ENCODE data around the gene OSM. TPM values are rescaled to one million over a fixed set of nuclear protein-coding genes. Genes with fewer than 3 reads are reported as not detected.

OSM gene
- total RNA-seq, 1 donor from 2014 or later: not detected

GRCh38 chr22:30262917-30263741 is 3.5 kb downstream of the OSM start:
- DNase-seq (ENCODE audit: low read depth): no peak
- peak overlapping the region; percentile 38 for H3K4me3 ChIP-seq (ENCODE audit: low read depth, low read length)

DNA sequence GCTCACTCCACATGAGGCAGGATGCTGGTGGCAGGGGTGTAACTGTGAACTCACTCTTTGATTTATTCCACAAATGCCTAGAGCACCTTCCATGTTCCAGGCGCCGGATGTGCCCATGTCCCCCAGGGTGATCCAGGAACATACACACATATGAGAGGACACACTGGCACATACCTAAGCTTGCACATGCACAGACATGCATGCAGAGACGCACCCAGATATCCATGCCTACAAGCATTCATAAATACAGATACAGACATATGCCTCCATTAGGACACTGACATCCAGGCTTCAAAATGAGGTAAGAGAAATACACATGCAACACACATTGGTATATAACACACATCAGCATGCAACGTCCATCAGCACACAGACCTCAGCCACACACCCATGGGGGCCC is 4.5 kb downstream of the OSM start:
- no peak overlapping the region for H3K4me3 ChIP-seq (ENCODE audit: low read depth, low read length)
- TF ChIP-seq, protein P1, sequence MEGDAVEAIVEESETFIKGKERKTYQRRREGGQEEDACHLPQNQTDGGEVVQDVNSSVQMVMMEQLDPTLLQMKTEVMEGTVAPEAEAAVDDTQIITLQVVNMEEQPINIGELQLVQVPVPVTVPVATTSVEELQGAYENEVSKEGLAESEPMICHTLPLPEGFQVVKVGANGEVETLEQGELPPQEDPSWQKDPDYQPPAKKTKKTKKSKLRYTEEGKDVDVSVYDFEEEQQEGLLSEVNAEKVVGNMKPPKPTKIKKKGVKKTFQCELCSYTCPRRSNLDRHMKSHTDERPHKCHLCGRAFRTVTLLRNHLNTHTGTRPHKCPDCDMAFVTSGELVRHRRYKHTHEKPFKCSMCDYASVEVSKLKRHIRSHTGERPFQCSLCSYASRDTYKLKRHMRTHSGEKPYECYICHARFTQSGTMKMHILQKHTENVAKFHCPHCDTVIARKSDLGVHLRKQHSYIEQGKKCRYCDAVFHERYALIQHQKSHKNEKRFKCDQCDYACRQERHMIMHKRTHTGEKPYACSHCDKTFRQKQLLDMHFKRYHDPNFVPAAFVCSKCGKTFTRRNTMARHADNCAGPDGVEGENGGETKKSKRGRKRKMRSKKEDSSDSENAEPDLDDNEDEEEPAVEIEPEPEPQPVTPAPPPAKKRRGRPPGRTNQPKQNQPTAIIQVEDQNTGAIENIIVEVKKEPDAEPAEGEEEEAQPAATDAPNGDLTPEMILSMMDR (conservative IDR thresholded peaks at IDR 0.05; ENCODE audit: low read depth, low read length): no peak
- no peak for DNase-seq (ENCODE audit: low read depth)

More at GRCh38 chr22:30262917-30263741, 3.5 kb downstream of the OSM start:
- TF ChIP-seq, protein P1 (conservative IDR thresholded peaks at IDR 0.05; ENCODE audit: low read depth, low read length): peak; percentile 90

DNA sequence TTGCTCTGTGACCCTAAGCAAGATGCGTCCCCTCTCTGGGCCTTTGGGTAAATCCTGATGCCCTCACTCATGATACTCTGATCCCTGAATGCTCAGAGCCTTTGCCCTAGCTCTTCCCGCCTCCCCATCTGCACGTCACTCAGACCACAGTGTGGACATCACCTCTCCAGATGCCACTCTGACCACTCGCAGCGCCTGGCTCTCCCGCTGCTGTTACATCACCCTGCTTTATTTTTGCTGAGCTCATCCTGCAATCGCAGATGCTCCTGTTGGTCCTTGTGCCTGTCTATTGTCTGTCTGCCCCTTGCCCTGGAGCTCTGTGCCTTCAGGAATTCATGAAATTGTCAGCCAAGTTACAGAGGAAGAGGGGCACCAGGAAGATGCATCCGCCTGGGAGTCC is 5.5 kb downstream of the OSM start:
- TF ChIP-seq, protein P1 (conservative IDR thresholded peaks at IDR 0.05; ENCODE audit: low read depth, low read length): no peak
- no peak for DNase-seq (ENCODE audit: low read depth)
- no peak overlapping the region for H3K4me3 ChIP-seq (ENCODE audit: low read depth, low read length)

DNA sequence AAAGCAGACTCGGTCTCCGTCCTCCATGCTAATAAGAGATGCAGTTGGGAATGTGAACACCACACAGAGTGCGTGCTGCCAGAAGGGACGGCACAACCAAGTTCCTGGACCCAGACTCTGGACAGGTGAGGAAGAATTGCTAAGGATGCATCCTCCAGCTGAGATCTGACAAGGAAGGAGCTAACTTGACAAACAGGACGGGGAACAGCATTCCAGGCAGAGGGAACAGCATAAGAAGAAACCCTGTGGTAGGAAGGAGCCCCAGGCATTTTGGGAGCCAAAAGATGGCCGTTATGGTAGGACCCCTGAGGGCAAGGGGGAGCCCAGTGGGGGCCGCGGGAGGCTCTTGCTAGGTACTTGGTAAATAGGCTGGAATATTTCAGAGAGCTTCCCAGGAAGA is 6.0 kb downstream of the OSM start:
- no peak overlapping the region for H3K4me3 ChIP-seq (ENCODE audit: low read depth, low read length)
- DNase-seq (ENCODE audit: low read depth): no peak
- TF ChIP-seq, protein P1 (conservative IDR thresholded peaks at IDR 0.05; ENCODE audit: low read depth, low read length): no peak

GRCh38 chr22:30260276-30260675 is 6.4 kb downstream of the OSM start:
- DNase-seq (ENCODE audit: low read depth): no peak
- TF ChIP-seq, protein P1 (conservative IDR thresholded peaks at IDR 0.05; ENCODE audit: low read depth, low read length): no peak
- no peak overlapping the region for H3K4me3 ChIP-seq (ENCODE audit: low read depth, low read length)

- TF ChIP-seq, protein P1 (conservative IDR thresholded peaks at IDR 0.05; ENCODE audit: low read depth, low read length): no peak
- H3K4me3 ChIP-seq (ENCODE audit: low read depth, low read length): peak overlapping the region; percentile 23
- no peak for DNase-seq (ENCODE audit: low read depth)
Measured at GRCh38 chr22:30254314-30254713, 12.3 kb downstream of the OSM start.

Measured in epithelial cell of proximal tubule (primary cell).